Mammary epithelial cell (primary cell): ENCODE measurements around the gene RAB28.

ENCODE experiments used
- EZH2 ChIP-seq: IDR thresholded peaks from 2 replicates; pipeline ENCODE4 v1.6.1; 2012; ENCODE audit warnings: low read length, inconsistent platforms, borderline replicate concordance
- TF ChIP-seq, protein P1 (sequence below), 2 donors: IDR thresholded peaks in 1 of 2; conservative IDR thresholded peaks in 1 of 2; 2 replicates each; pipeline ENCODE4 v1.5.1; 2011 to 2012; ENCODE audit warnings: inconsistent platforms in 2 of 2, low read length in 2 of 2, mild to moderate bottlenecking in 2 of 2, control low read depth in 1 of 2, low read depth in 1 of 2; ENCODE audit not compliant: insufficient read depth in 1 of 2; ENCODE audit errors: extremely low read depth in 1 of 2

DNA sequence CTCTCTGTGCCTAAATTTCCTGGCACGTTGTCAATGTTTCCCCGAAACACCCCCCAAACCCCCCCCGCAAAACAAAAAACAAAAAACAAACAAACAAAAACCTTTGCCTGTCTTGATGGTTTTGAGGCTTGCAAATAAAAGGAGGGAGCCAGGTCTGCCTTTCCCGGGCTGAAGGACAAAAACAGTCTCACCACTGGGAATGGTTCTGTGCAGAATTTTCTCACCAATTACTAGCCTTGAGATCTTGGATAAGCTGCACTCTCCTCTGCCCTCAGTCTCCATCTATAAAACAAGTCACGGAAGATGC is 44.6 kb upstream of the RAB28 start:
- TF ChIP-seq, protein P1, sequence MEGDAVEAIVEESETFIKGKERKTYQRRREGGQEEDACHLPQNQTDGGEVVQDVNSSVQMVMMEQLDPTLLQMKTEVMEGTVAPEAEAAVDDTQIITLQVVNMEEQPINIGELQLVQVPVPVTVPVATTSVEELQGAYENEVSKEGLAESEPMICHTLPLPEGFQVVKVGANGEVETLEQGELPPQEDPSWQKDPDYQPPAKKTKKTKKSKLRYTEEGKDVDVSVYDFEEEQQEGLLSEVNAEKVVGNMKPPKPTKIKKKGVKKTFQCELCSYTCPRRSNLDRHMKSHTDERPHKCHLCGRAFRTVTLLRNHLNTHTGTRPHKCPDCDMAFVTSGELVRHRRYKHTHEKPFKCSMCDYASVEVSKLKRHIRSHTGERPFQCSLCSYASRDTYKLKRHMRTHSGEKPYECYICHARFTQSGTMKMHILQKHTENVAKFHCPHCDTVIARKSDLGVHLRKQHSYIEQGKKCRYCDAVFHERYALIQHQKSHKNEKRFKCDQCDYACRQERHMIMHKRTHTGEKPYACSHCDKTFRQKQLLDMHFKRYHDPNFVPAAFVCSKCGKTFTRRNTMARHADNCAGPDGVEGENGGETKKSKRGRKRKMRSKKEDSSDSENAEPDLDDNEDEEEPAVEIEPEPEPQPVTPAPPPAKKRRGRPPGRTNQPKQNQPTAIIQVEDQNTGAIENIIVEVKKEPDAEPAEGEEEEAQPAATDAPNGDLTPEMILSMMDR (conservative IDR thresholded peaks at IDR 0.05 in 1 of 2, IDR thresholded peaks at IDR 0.05 in 1 of 2; ENCODE audit: extremely low read depth in 1 of 2, insufficient read depth in 1 of 2, low read depth in 1 of 2, low read length in 2 of 2), result no peak
- TF ChIP-seq EZH2, result no peak
